HCT116 (cell line): Measurements from ENCODE around the gene ASB12.

Experiments used
- CEBPB ChIP-seq: IDR thresholded peaks from 2 replicates; pipeline ENCODE4 v1.6.1; 2012; ENCODE audit warnings: low read depth
- EZH2 ChIP-seq: fragments of 200-600 bp; sonication (generic); IDR thresholded peaks from 2 replicates; pipeline ENCODE4 v1.6.1; 2017; ENCODE audit warnings: antibody characterized with exemption, mixed run types
- FOSL1 ChIP-seq: IDR thresholded peaks from 2 replicates; pipeline ENCODE4 v1.6.1; 2012; ENCODE audit warnings: low read depth
- POLR2A ChIP-seq: IDR thresholded peaks from 2 replicates; pipeline ENCODE4 v1.7.0; 2011; ENCODE audit warnings: borderline replicate concordance; ENCODE audit not compliant: insufficient read depth, insufficient read length; ENCODE audit errors: extremely low read depth
- RAD21 ChIP-seq: IDR thresholded peaks from 2 replicates; pipeline ENCODE4 v1.6.1; 2012; ENCODE audit warnings: low read depth, mild to moderate bottlenecking
- SP1 ChIP-seq: IDR thresholded peaks from 2 replicates; pipeline ENCODE4 v1.6.1; 2012; ENCODE audit warnings: low read depth
- TCF7L2 ChIP-seq: IDR thresholded peaks from 2 replicates; pipeline ENCODE4 v1.7.0; 2011; ENCODE audit warnings: borderline replicate concordance, inconsistent platforms; ENCODE audit not compliant: insufficient read depth, insufficient read length; ENCODE audit errors: extremely low read depth
- YY1 ChIP-seq: IDR thresholded peaks from 2 replicates; pipeline ENCODE4 v1.6.1; 2011; ENCODE audit warnings: low read length, low read depth, moderate library complexity, mild to moderate bottlenecking; ENCODE audit not compliant: insufficient replicate concordance; ENCODE audit errors: extremely low read depth
- ZNF274 ChIP-seq: fragments of 200-500 bp; sonication (Bioruptor generic); IDR thresholded peaks from 2 replicates; pipeline ENCODE4 v1.6.1; 2014; ENCODE audit warnings: mild to moderate bottlenecking, low read depth, low read length, inconsistent platforms
- TF ChIP-seq, protein P1 (sequence below), 3 experiments: fragments of 200-600 bp in 1 of 3; sonication (generic) in 1 of 3; IDR thresholded peaks in 2 of 3; conservative IDR thresholded peaks in 1 of 3; 2 replicates each; pipeline ENCODE4 v1.5.1; 2012 to 2017; ENCODE audit warnings: low read depth in 2 of 3, low read length in 2 of 3, antibody characterized with exemption in 1 of 3, borderline replicate concordance in 1 of 3, control low read depth in 1 of 3, mild to moderate bottlenecking in 1 of 3, mixed read lengths in 1 of 3, mixed run types in 1 of 3, moderate library complexity in 1 of 3; ENCODE audit not compliant: insufficient read depth in 1 of 3
- TF ChIP-seq, protein P2 (sequence below): IDR thresholded peaks from 2 replicates; pipeline ENCODE4 v1.6.1; 2012

DNA sequence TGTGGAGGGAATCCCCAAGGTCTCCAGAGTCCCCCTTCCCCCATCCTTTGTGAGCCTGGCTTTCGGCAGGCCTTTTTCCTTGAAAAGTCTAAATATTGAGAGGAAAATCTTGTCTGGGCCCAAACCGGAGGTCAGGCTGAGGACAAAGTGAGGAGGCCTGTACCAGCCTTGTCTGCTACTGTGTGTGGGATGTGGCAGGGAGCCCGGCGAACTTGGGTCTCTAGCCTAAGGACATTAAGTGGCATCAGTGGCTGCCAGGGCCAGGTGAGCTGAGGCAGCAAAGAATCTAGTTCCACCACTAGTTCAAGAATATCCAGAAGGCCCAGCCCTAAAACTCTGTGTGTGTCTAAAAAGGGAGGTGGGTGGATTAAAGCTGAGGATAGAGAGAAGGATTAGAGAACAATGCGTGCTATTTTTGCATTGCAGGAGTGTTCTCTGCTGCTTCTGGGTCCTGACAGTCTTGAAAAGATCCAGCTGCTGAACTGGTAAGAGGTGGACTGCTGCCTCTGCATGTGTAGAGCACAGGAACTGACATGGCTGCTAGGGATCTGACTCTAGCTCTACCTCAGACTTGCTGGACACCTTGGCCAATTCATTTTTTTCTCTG is 23.7 kb downstream of the ASB12 start:
- TF ChIP-seq RAD21 = no peak
- no peak for TF ChIP-seq EZH2
- TF ChIP-seq, protein P1, sequence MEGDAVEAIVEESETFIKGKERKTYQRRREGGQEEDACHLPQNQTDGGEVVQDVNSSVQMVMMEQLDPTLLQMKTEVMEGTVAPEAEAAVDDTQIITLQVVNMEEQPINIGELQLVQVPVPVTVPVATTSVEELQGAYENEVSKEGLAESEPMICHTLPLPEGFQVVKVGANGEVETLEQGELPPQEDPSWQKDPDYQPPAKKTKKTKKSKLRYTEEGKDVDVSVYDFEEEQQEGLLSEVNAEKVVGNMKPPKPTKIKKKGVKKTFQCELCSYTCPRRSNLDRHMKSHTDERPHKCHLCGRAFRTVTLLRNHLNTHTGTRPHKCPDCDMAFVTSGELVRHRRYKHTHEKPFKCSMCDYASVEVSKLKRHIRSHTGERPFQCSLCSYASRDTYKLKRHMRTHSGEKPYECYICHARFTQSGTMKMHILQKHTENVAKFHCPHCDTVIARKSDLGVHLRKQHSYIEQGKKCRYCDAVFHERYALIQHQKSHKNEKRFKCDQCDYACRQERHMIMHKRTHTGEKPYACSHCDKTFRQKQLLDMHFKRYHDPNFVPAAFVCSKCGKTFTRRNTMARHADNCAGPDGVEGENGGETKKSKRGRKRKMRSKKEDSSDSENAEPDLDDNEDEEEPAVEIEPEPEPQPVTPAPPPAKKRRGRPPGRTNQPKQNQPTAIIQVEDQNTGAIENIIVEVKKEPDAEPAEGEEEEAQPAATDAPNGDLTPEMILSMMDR (IDR thresholded peaks at IDR 0.05 in 2 of 3, conservative IDR thresholded peaks at IDR 0.05 in 1 of 3; ENCODE audit: borderline replicate concordance in 1 of 3, insufficient read depth in 1 of 3, low read depth in 2 of 3, low read length in 2 of 3) = no peak
- TF ChIP-seq SP1 = no peak
- TF ChIP-seq YY1 = no peak
- TF ChIP-seq, protein P2, sequence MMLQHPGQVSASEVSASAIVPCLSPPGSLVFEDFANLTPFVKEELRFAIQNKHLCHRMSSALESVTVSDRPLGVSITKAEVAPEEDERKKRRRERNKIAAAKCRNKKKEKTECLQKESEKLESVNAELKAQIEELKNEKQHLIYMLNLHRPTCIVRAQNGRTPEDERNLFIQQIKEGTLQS = no peak
- TF ChIP-seq TCF7L2 = no peak
- no peak for TF ChIP-seq FOSL1
- TF ChIP-seq CEBPB = no peak
- TF ChIP-seq POLR2A = no peak
- no peak for TF ChIP-seq ZNF274
